NCI-H345 treated with DMSO at 0.1 percent for 48 hours (cell line): ENCODE measurements around the gene MRPL20.

Experiments used
- DNase-seq: peaks from one replicate; lab custom pipeline; 2025; ENCODE audit not compliant: unreplicated experiment; lab: John Stamatoyannopoulos, UW

MRPL20 gene

GRCh38 chr1:1365875-1366698, 41.0 kb downstream of the MRPL20 start:
- DNase-seq, result no peak

- DNase-seq, result no peak
Observed at GRCh38 chr1:1364266-1364665, 42.8 kb downstream of the MRPL20 start.

- DNase-seq, result no peak
Observed at GRCh38 chr1:1361982-1362423, 45.1 kb downstream of the MRPL20 start.

- no peak for DNase-seq
Observed at GRCh38 chr1:1361233-1361981, 45.7 kb downstream of the MRPL20 start.

DNA sequence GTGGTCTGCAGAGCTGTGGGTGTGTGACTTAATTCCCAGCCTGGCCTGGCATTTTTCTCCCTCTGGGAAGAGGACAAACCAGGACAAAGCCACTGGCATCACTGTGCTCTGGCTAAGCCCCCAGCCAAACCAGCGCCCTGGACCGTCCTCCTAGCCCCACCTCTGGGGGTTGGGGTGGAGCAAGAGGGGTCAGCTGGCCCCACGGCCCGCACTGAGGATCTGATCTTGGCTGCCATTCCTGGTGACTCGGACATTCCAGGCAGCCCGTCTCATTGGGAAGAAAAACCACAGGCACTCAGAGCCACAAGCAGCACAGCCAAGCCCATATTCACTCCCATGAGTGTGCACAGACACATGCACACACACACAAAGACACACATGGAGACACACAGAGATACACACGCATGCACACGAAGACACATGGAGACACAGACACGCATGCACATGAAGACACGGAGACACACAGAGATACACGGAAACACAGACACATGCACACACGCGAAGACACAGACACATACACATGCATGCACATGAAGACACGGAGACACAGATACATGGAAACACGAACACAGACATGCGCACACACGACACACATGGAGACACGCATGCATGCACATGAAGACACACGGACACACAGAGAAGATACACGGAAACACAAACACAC, 46.5 kb downstream of the MRPL20 start:
- DNase-seq, result no peak

DNA sequence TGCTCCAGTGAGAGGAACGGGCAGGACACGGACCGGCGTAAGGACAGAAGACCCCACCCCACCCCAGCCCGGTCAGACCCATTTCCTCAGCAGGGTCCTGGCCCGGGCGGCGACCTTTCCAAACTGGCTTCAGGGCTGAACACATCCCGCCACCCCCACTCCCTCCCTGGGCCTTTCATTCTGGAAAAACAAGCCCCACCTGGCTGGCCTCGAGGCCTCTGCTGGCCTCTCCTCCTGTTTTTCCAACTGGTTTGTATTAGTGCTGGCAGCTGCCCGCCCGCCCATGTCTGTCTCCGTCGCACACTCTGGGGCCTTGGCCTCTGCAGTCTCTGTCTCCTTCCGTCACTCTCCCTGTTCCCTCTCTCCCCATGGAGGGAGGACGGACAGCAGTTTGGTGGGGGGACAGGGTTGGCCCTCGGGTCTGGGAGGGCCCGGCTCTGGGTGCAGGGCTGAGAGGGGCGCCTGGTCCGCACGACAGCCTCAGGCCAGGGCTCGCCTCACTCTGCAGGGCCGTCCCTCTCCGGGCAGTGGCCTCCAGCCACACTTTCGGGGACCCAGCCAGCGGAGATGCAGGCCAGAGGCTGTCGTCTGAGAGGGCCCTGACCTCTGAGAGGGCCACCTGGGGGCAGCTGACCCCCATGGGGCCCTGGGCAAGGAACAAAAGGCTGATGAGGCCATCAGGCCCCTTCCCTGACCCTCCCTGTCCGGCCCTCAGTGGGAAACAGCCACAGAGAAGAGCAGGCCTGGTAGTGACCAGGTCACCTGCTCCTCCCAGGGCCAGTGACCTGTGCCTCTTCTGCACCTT, 47.2 kb downstream of the MRPL20 start:
- DNase-seq, result no peak

GRCh38 chr1:1359308-1359663, 47.8 kb downstream of the MRPL20 start:
- no peak for DNase-seq

- no peak for DNase-seq
Observed at GRCh38 chr1:1358433-1359271, 48.4 kb downstream of the MRPL20 start, which contains the start of gene MXRA8. TSS of gene MXRA8 (minus strand) at chr1:1358555. CDS start at chr1:1358504, 51 bp downstream.

DNA sequence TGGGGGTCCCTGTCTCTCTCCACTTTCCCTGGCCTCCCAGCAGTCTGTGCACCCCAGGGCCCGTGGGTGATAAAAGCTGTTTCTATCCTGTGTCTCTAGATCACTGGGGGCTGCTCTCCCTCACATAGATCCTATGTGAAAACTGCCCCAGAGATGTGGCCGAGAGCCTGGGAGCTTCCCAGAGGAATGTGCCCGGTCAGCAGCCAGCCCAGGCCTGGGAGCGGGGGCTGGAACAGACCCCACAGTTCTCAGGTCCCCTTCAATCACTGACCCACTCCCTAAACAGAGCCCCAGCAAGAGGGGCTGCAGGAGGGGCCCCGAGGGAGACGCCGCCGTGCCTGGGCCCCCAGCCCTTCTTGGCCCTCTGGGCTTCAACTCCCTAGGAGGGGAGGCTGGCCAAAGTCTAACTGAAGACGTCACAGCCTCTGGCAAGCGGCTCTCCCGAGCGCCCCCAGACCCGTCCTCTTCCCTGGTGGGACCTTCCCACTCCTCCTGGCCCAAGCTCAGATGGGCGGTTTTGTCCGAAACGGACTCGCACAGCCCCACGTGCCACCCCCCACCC, 49.1 kb downstream of the MRPL20 start:
- no peak for DNase-seq

GRCh38 chr1:1356796-1357401, 50.2 kb downstream of the MRPL20 start:
- DNase-seq, result no peak

DNA sequence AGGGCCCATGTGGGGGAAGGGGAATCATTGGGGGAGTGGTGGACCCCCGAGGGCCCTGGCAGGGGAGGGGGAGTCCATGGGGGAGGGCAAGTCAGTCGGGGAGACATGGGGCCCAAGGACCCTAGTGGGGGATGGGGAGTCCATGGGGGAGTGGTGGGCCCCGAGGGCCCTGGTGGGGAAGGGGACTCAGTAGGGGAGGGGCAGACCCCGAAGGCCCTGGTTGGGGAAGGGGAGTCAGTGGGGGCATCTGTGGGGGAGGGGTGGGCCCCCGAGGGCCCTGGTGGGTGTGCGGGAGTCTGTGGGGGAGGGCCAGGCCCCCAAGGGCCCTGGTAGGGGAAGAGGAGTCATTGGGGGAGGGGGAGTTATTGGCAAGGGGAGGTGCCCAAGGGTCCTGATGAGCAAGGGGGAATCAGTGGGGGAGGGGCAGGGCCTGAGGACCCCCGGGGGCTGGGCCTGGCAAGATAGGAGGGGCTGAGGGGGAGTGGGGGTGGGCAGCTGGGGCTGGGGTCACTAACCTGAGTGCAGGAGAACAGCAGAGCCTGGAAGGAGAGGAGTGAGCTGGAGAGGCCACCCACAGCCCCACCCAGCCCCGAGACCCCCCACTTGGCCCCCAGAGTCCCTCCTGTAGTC, 50.8 kb downstream of the MRPL20 start:
- DNase-seq, result no peak

GRCh38 chr1:1355416-1355815, 51.7 kb downstream of the MRPL20 start:
- no peak for DNase-seq

DNA sequence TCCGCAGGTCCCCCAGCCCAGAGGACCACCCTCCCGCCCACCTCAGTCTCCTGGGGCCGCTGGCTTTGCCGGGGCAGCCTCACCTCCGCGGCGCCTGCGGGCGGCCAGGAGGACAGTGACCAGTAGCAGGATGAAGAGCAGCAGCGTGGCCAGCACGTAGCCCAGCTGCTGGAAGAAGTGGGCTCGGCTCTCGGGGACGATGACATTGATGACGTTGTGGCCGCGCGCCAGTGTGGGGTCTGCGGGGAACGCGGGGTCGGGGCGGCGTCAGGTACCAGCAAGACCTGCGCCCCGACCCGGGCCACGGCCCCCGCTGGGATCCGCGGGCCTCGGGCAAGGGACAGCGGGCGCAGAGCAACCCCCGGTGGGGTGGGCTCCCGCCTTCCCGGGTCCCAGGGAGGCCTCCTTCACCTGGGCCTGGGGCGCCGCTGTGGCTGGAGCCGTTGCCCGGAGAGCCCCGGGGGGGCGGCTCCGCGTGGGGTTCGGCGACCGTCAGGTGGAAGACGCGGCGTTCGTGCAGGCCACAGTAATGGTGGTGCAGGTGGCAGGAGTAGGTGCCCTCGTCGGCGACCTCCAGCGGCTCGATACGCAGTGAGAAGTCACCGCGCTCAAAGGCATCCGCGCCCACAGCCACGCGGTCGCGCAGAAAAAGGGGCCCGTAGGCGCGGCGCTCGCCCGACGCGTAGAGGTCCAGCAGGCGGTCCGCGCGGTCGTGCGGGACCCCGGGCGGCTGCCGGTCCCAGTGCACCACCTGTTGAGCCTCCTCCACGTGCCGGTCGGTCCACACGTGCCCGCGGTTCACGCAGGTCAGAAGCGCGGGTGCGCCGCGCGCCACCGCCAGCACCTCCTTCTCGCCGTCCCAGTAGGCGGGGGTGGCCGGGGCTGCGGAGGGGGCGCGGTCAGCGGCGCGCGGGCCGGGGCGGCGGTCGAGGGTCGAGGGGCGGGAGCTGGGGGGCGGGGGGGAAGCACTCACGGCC, 52.5 kb downstream of the MRPL20 start:
- DNase-seq, result no peak

DNA sequence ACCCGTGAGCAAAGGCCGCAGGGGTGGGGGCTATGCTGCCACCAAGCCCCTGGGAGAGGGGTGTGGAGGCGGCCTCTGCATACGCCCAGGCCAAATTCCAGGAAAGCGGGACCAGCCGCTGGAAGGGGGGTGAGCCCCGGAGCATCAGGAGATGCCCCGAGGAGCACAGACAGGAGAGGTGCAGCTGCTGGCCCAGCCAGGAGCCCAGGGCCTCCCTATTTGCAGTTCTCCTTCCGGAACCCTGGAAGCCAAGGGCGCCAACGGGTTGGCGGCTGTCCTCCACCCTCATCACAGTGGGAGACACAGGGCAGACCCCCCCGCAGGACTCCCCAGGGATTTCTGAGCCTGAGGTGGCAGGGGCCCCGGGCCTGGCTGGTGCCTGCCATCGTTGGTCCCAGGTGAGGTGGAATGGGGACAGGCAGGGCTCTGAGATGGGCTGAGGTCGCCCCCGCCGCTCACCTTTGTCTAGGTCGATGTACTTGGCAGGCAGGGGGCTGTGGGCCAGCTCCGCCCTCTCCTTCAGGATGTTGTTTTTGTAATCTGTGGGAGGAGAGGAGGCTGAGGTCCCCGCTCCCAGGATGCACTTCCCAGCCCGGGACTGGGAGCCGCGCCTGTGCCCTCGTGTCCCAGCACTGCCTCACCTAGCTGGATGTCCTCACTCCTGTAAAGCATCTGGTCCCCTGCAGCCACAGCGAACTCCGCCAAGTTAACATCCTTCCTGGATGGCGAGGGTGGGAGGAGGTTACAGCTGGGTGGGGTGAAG, 53.5 kb downstream of the MRPL20 start:
- peak; percentile 30 for DNase-seq

- no peak for DNase-seq
Observed at GRCh38 chr1:1352786-1353388, 54.2 kb downstream of the MRPL20 start.
